SK-N-SH treated with all-trans-retinoic acid at 6 μM for 48 hours (cell line): Measurements from ENCODE around the gene MECR.
A peak's percentile ranks its signal among the peaks of the same experiment; 100 is the strongest.

Experiments
- ATAC-seq: fragments of 200-7000 bp; cut with Tn5 transposase; 3 replicates; pipeline ENCODE4 v1.9.1; 2020; ENCODE audit warnings: mild to moderate bottlenecking, moderate library complexity
- ARNTL ChIP-seq: fragments of 450-650 bp; formaldehyde crosslinking; IDR thresholded peaks from 2 replicates; pipeline ENCODE4 v1.5.0; 2020; ENCODE audit warnings: low read depth, mild to moderate bottlenecking, moderate library complexity, borderline replicate concordance
- CSDC2 ChIP-seq: fragments of 250-450 bp; sonication (Bioruptor Pico); IDR thresholded peaks from 2 replicates; pipeline ENCODE4 v1.5.0; 2020; ENCODE audit warnings: mild to moderate bottlenecking, moderate library complexity
- ESRRG ChIP-seq: fragments of 250-450 bp; sonication (Bioruptor Pico); IDR thresholded peaks from 2 replicates; pipeline ENCODE4 v1.6.1; 2021; ENCODE audit warnings: mild to moderate bottlenecking
- ISL1 ChIP-seq: fragments of 250-450 bp; sonication (Bioruptor Pico); IDR thresholded peaks from 2 replicates; pipeline ENCODE4 v2.1.2; 2022; ENCODE audit warnings: mild to moderate bottlenecking, moderate library complexity
- PPARA ChIP-seq: fragments of 250-450 bp; sonication (Bioruptor Pico); IDR thresholded peaks from 2 replicates; pipeline ENCODE4 v1.5.0; 2020; ENCODE audit warnings: mild to moderate bottlenecking, borderline replicate concordance
- RARB ChIP-seq: fragments of 250-450 bp; sonication (Bioruptor Pico); IDR thresholded peaks from 2 replicates; pipeline ENCODE4 v1.8.0; 2021; ENCODE audit warnings: mild to moderate bottlenecking, moderate library complexity
- SNAI2 ChIP-seq: fragments of 250-450 bp; sonication (Bioruptor Pico); IDR thresholded peaks from 2 replicates; pipeline ENCODE4 v1.5.0; 2020; ENCODE audit warnings: mild to moderate bottlenecking, moderate library complexity
- TCF4 ChIP-seq: fragments of 250-450 bp; sonication (Bioruptor Pico); IDR thresholded peaks from 2 replicates; pipeline ENCODE4 v1.8.0; 2021; ENCODE audit warnings: mild to moderate bottlenecking, moderate library complexity, borderline replicate concordance
- TOX ChIP-seq: fragments of 250-450 bp; sonication (Bioruptor Pico); IDR thresholded peaks from 2 replicates; pipeline ENCODE4 v1.8.0; 2021; ENCODE audit warnings: mild to moderate bottlenecking, moderate library complexity, borderline replicate concordance
- ZC3H10 ChIP-seq: fragments of 250-450 bp; sonication (Bioruptor Pico); IDR thresholded peaks from 2 replicates; pipeline ENCODE4 v1.5.1; 2021; ENCODE audit warnings: mild to moderate bottlenecking, moderate library complexity
- ZFP30 ChIP-seq: fragments of 450-650 bp; formaldehyde crosslinking; IDR thresholded peaks from 2 replicates; pipeline ENCODE4 v1.5.0; 2022; ENCODE audit warnings: mild to moderate bottlenecking, moderate library complexity
- ZNF565 ChIP-seq: fragments of 450-650 bp; formaldehyde crosslinking; conservative IDR thresholded peaks from 2 replicates; pipeline ENCODE4 v1.5.0; 2020; ENCODE audit warnings: low read depth, mild to moderate bottlenecking, moderate library complexity
- ZNF8 ChIP-seq: fragments of 450-650 bp; formaldehyde crosslinking; IDR thresholded peaks from 2 replicates; pipeline ENCODE4 v1.5.0; 2020; ENCODE audit warnings: mild to moderate bottlenecking, moderate library complexity
- TF ChIP-seq, protein P1 (sequence below): fragments of 250-450 bp; sonication (Bioruptor Pico); IDR thresholded peaks from 2 replicates; pipeline ENCODE4 v1.5.1; 2021; ENCODE audit warnings: mild to moderate bottlenecking, moderate library complexity
- TF ChIP-seq, protein P2 (sequence below): fragments of 250-450 bp; sonication (Bioruptor Pico); IDR thresholded peaks from 2 replicates; pipeline ENCODE4 v1.8.0; 2020; ENCODE audit warnings: mild to moderate bottlenecking, moderate library complexity, borderline replicate concordance
- TF ChIP-seq, protein P3 (sequence below): fragments of 250-450 bp; sonication (Bioruptor Pico); IDR thresholded peaks from 2 replicates; pipeline ENCODE4 v1.5.0; 2020; ENCODE audit warnings: mild to moderate bottlenecking, moderate library complexity
- TF ChIP-seq, protein P4 (sequence below): fragments of 250-450 bp; sonication (Bioruptor Pico); IDR thresholded peaks from 2 replicates; pipeline ENCODE4 v1.5.1; 2020; ENCODE audit warnings: low read depth, mild to moderate bottlenecking, moderate library complexity

Gene MECR

DNA sequence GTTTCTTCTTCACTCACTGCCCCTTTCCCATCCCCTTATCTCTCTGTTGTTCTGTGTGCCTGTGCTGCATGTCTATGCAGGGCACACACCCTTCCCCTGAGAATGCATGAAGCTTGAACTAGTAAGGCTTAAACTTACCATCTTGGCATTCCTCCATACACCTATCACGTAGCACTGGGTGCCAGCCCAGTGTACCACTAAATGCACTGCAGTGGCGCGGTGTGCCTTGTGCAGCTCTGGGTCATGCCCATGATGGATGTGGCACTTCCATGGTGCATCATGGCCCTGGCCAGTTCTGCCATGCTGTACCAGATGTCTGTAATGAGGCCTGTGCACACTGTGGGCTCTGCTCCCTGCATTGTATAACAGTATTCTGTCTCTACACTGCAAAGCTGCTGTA lies 16.3 kb upstream of the MECR start:
- ATAC-seq: no peak
- TF ChIP-seq, protein P1, sequence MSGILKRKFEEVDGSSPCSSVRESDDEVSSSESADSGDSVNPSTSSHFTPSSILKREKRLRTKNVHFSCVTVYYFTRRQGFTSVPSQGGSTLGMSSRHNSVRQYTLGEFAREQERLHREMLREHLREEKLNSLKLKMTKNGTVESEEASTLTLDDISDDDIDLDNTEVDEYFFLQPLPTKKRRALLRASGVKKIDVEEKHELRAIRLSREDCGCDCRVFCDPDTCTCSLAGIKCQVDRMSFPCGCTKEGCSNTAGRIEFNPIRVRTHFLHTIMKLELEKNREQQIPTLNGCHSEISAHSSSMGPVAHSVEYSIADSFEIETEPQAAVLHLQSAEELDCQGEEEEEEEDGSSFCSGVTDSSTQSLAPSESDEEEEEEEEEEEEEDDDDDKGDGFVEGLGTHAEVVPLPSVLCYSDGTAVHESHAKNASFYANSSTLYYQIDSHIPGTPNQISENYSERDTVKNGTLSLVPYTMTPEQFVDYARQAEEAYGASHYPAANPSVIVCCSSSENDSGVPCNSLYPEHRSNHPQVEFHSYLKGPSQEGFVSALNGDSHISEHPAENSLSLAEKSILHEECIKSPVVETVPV (CRISPR knock-in tag): no peak
- TF ChIP-seq PPARA (CRISPR knock-in tag): no peak
- no peak for TF ChIP-seq ESRRG (CRISPR knock-in tag)
- no peak for TF ChIP-seq ZNF565 (CRISPR knock-in tag)
- TF ChIP-seq TOX: no peak
- no peak for TF ChIP-seq ZC3H10 (CRISPR knock-in tag)
- TF ChIP-seq ZNF8 (CRISPR knock-in tag): no peak
- TF ChIP-seq, protein P2, sequence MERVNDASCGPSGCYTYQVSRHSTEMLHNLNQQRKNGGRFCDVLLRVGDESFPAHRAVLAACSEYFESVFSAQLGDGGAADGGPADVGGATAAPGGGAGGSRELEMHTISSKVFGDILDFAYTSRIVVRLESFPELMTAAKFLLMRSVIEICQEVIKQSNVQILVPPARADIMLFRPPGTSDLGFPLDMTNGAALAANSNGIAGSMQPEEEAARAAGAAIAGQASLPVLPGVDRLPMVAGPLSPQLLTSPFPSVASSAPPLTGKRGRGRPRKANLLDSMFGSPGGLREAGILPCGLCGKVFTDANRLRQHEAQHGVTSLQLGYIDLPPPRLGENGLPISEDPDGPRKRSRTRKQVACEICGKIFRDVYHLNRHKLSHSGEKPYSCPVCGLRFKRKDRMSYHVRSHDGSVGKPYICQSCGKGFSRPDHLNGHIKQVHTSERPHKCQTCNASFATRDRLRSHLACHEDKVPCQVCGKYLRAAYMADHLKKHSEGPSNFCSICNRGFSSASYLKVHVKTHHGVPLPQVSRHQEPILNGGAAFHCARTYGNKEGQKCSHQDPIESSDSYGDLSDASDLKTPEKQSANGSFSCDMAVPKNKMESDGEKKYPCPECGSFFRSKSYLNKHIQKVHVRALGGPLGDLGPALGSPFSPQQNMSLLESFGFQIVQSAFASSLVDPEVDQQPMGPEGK (CRISPR knock-in tag): no peak
- TF ChIP-seq, protein P3, sequence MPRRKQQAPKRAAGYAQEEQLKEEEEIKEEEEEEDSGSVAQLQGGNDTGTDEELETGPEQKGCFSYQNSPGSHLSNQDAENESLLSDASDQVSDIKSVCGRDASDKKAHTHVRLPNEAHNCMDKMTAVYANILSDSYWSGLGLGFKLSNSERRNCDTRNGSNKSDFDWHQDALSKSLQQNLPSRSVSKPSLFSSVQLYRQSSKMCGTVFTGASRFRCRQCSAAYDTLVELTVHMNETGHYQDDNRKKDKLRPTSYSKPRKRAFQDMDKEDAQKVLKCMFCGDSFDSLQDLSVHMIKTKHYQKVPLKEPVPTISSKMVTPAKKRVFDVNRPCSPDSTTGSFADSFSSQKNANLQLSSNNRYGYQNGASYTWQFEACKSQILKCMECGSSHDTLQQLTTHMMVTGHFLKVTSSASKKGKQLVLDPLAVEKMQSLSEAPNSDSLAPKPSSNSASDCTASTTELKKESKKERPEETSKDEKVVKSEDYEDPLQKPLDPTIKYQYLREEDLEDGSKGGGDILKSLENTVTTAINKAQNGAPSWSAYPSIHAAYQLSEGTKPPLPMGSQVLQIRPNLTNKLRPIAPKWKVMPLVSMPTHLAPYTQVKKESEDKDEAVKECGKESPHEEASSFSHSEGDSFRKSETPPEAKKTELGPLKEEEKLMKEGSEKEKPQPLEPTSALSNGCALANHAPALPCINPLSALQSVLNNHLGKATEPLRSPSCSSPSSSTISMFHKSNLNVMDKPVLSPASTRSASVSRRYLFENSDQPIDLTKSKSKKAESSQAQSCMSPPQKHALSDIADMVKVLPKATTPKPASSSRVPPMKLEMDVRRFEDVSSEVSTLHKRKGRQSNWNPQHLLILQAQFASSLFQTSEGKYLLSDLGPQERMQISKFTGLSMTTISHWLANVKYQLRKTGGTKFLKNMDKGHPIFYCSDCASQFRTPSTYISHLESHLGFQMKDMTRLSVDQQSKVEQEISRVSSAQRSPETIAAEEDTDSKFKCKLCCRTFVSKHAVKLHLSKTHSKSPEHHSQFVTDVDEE (CRISPR knock-in tag): no peak
- no peak for TF ChIP-seq SNAI2 (CRISPR knock-in tag)

DNA sequence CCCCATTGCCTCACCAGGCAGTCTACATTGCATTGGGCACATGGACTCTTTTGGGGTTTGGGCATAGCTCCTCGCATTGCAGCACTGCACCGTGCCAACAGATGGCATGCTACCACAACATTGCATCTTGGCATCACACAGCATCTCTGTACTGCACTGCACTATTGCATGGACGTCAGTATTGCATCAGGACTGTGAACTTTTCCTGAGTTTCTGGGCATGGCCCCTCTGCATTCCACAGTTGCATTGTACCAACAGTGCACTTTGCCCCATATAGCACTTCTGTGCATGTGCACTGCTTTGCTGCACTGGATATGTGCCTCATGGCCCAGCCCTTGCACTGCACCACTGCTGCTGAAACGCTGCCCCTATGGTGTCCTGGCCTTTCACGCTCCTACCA lies 15.1 kb upstream of the MECR start:
- TF ChIP-seq, protein P1 (CRISPR knock-in tag): no peak
- TF ChIP-seq TOX: no peak
- TF ChIP-seq CSDC2 (CRISPR knock-in tag): no peak
- no peak for TF ChIP-seq ISL1 (CRISPR knock-in tag)
- TF ChIP-seq RARB (CRISPR knock-in tag): no peak
- TF ChIP-seq ZNF8 (CRISPR knock-in tag): no peak
- no peak for TF ChIP-seq ZC3H10 (CRISPR knock-in tag)
- TF ChIP-seq ZFP30: no peak
- TF ChIP-seq, protein P2 (CRISPR knock-in tag): no peak
- TF ChIP-seq, protein P4, sequence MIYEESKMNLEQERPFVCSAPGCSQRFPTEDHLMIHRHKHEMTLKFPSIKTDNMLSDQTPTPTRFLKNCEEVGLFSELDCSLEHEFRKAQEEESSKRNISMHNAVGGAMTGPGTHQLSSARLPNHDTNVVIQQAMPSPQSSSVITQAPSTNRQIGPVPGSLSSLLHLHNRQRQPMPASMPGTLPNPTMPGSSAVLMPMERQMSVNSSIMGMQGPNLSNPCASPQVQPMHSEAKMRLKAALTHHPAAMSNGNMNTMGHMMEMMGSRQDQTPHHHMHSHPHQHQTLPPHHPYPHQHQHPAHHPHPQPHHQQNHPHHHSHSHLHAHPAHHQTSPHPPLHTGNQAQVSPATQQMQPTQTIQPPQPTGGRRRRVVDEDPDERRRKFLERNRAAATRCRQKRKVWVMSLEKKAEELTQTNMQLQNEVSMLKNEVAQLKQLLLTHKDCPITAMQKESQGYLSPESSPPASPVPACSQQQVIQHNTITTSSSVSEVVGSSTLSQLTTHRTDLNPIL (CRISPR knock-in tag): no peak
- no peak for TF ChIP-seq ARNTL
- no peak for TF ChIP-seq TCF4 (CRISPR knock-in tag)
- TF ChIP-seq PPARA (CRISPR knock-in tag): no peak
- TF ChIP-seq, protein P3 (CRISPR knock-in tag): no peak
- peak; percentile 86 for ATAC-seq
